ENCODE measurements around the gene EPHA7. TPM values are rescaled to one million over a fixed set of nuclear protein-coding genes. Genes with fewer than 3 reads are reported as not detected.

The EPHA7 gene
- total and polyA plus RNA-seq, 12 donors: under 0.01 to 1.3 (median 0.14) TPM; not detected in 1

- H3K27ac ChIP-seq: no peak overlapping the region
Observed at GRCh38 chr6:93424303-93425064, 5.1 kb upstream of the EPHA7 start.

GRCh38 chr6:93423542-93423941 is 4.2 kb upstream of the EPHA7 start:
- H3K4me3 ChIP-seq: no peak overlapping the region
- H3K9me3 ChIP-seq (replicated peaks in 1 of 3): no peaks in the 10 kb centered on the region
- no peaks in the 10 kb centered on the region for H3K36me3 ChIP-seq (replicated peaks in 1 of 2)
- WGBS, 4 donors: 41 to 50% (median 48%) methylated on average over 2 of the region's 2 CpGs
- peak in 4 of 7 donors; percentile 8 to 37 (median 14) for DNase-seq
- H3K27me3 ChIP-seq: peaks cover 40% of the 10 kb centered on the region
- intact Hi-C loops (cut with DNase I): no loop called here
- TF ChIP-seq CTCF (IDR thresholded peaks at IDR 0.05) (peak in 2 of 6 experiments; percentile 6 to 12), POLR2A (IDR thresholded peaks at IDR 0.05) (no peak)
- peaks cover 8 to 19% of the 10 kb centered on the region in 2 donors for H3K4me1 ChIP-seq (replicated peaks in 1 of 2)
- H3K27ac ChIP-seq: no peak overlapping the region

More at GRCh38 chr6:93424303-93425064, 5.1 kb upstream of the EPHA7 start:
- no peaks in the 10 kb centered on the region for H3K9me3 ChIP-seq (replicated peaks in 1 of 3)
- H3K36me3 ChIP-seq (replicated peaks in 1 of 2): no peaks in the 10 kb centered on the region
- DNase-seq: no peak
- peaks cover 0 to 10% of the 10 kb centered on the region in 2 donors for H3K4me1 ChIP-seq (replicated peaks in 1 of 2)
- WGBS, 4 donors: 35 to 49% (median 43%) methylated on average over 2 of the region's 2 CpGs
- intact Hi-C loops (cut with DNase I): no loop called here
- no peak overlapping the region for H3K4me3 ChIP-seq
- TF ChIP-seq CTCF (IDR thresholded peaks at IDR 0.05): peak in 5 of 6 experiments; percentile 22 to 49 (median 34)
- no peak for TF ChIP-seq POLR2A (IDR thresholded peaks at IDR 0.05)
- H3K27me3 ChIP-seq: peaks cover 35% of the 10 kb centered on the region

- no peaks in the 10 kb centered on the region for H3K9me3 ChIP-seq (replicated peaks in 1 of 3)
- no peak for DNase-seq
- 8 to 11% (median 10%) methylated on average over 14 of the region's 14 CpGs for WGBS, 4 donors
- no peak for TF ChIP-seq POLR2A (IDR thresholded peaks at IDR 0.05)
- no peak for TF ChIP-seq CTCF (IDR thresholded peaks at IDR 0.05)
- H3K36me3 ChIP-seq (replicated peaks in 1 of 2): no peaks in the 10 kb centered on the region
- peaks cover 73% of the 10 kb centered on the region for H3K27me3 ChIP-seq
- H3K4me1 ChIP-seq (replicated peaks in 1 of 2): peaks cover 11 to 32% of the 10 kb centered on the region in 2 donors
- H3K4me3 ChIP-seq: peak overlapping the region in 1 of 4 donors; percentile 60
- intact Hi-C loops (cut with DNase I): no loop called here
- H3K27ac ChIP-seq: no peak overlapping the region
Observed at GRCh38 chr6:93420163-93420795, 920 bp upstream of the EPHA7 start.
